GM19438 (cell line): ENCODE measurements around the gene PLBD2.

ENCODE experiments used
- ATAC-seq: cut with Tn5 transposase; IDR thresholded peaks from one replicate; pipeline ENCODE4 v1.9.1; 2021; ENCODE audit warnings: low read depth; ENCODE audit not compliant: unreplicated experiment

Gene PLBD2

GRCh38 chr12:113392520-113392919 is 34.1 kb downstream of the PLBD2 start:
- ATAC-seq, result no peak

GRCh38 chr12:113392988-113393579 is 34.7 kb downstream of the PLBD2 start:
- no peak for ATAC-seq

GRCh38 chr12:113393749-113394148 is 35.4 kb downstream of the PLBD2 start:
- no peak for ATAC-seq

DNA sequence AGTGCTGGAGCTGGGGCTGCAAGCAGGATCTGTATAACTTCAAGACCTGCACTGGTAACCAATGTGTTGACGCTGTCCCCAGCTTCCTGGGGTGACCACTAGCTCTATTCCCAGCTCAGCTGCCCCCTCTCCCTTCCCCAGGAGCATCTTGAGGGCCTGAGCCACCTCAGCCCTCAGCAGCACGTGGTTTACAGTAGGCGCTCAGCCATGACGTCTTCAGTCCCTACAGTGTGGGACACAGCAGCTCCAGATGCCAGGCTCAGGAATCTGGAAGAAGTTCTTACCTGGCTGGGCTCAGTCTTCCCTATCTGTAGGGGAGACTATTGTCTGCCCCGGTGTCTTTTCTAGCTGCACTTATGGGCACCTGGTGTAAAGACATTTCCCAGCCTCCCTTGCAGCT is 36.7 kb downstream of the PLBD2 start:
- ATAC-seq, result no peak

DNA sequence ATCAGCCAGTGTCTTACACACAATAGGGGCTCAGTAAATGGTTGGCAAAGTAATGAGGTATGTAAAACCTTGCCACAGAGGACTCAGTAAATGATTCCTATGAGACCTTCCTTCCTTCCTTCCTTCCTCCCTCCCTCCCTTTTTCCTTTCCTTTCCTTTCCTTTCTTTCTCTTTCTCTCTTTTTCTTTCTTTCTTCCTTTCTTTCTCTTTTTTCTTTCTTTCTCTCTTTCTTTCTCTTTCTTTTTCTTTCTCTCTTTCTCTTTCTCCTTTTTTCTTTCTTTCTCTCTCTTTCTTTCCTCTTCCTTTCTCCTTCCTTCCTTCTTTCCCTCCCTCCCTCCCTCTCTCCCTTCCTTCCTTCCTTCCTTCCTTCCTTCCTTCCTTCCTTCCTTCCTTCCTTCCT is 37.8 kb downstream of the PLBD2 start:
- ATAC-seq, result no peak

DNA sequence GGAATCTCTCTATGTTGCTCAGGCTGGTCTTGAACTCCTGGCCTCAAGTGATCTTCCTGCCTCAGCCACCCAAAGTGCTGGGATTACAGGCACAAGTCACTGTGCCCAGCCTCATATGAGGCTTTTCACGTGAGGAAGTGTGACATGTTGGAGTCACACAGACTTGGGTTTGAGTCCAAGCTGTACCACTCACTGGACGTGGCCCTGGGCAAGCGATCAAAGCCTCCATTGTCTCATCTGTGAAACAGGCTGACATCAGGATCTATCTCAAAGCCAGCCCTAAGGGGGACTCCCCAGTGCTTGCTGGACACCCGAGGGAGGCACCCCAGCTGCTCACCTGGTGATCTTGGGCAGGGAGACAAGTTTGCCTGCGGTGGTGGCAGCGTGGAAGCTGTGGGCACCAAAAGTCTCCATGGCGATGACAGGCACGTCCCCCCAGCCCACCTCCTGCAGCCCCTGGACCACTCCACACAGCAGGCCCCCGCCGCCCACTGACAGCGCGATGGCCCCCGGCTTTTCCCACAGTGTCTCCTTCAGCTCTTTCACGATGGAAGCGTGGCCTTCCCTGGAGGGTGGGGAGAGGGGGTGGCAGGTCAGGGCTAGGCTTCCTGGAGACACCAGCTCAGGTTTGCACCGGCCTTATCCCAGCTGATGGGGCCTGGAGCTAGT is 38.6 kb downstream of the PLBD2 start:
- ATAC-seq, result no peak

DNA sequence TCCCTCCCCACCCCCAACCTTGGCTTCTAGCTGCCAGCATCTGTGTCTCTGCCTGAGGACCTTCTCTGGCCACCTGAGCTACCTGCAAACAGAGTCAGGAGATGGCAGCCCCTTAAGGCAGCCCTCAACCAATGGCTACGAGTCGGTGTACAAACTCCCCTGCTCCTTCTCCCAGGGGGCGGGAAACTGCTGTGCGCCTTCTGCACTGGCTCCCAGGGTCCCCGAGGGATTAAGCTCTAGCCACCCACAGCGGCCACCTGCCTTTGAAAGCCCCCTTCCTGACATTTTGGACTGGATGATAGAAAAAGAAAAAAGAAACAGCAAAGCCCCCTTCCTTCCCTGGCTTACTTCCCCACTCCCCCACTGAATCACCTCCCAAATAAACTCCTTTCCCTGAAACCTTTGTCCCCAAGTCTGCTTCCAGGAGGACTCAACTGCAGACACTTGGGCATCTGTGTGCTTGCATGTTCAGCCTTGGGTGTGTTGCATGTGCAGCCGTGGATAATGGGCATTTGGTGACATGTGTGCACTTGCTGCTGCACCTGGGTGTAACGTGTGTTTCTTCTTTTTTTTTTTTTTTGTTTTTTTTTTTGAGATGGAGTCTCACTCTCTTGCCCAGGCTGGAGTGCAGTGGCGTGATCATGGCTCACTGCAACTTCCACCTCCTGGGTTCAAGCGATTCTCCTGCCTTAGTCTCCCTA is 39.3 kb downstream of the PLBD2 start:
- no peak for ATAC-seq

DNA sequence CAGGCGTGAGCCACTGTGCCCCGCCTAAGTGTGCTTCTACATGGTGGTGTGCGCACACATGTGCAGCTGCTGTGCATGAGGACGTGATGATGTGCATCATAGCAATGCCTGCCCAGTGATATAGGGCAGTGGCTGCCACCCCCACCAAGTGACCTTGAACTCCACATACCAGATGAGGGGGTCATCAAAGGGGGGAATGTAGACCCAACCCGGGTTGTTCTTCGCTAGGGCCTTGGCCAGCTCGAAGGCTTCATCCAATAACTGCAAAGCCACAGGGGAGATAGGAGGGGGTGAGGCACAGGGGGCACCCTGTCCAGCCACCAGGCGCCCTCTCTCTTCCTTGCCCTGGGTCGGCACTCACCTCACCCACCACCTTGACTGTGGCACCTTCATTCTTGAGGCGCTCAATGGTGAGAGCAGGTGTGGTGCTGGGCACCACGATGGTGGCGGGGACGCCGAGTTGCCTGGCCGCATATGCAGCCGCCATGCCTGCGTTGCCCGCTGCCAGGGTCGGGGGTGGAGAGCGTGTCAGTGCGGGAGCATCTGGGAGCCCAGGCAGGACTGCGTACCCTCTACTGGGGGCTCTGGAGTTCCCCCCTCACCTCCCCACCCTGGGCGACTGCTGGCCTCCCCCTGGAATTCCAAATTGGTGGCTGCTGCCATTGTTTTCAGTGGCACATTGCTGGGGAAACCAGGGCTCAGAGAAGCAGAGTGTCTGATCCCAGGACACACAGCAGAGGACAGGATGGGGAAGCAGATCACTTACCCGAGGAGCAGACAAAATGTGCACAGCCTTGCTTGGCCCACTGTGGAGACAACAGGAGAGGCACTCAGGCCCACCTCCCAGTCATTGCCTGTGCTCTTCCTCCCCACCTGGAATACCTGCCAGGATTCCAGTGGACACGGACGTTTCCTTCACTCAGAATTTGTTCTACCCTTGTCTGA is 40.2 kb downstream of the PLBD2 start:
- no peak for ATAC-seq

GRCh38 chr12:113399490-113399889 is 41.1 kb downstream of the PLBD2 start:
- no peak for ATAC-seq

GRCh38 chr12:113400362-113400761 is 42.0 kb downstream of the PLBD2 start:
- no peak for ATAC-seq

DNA sequence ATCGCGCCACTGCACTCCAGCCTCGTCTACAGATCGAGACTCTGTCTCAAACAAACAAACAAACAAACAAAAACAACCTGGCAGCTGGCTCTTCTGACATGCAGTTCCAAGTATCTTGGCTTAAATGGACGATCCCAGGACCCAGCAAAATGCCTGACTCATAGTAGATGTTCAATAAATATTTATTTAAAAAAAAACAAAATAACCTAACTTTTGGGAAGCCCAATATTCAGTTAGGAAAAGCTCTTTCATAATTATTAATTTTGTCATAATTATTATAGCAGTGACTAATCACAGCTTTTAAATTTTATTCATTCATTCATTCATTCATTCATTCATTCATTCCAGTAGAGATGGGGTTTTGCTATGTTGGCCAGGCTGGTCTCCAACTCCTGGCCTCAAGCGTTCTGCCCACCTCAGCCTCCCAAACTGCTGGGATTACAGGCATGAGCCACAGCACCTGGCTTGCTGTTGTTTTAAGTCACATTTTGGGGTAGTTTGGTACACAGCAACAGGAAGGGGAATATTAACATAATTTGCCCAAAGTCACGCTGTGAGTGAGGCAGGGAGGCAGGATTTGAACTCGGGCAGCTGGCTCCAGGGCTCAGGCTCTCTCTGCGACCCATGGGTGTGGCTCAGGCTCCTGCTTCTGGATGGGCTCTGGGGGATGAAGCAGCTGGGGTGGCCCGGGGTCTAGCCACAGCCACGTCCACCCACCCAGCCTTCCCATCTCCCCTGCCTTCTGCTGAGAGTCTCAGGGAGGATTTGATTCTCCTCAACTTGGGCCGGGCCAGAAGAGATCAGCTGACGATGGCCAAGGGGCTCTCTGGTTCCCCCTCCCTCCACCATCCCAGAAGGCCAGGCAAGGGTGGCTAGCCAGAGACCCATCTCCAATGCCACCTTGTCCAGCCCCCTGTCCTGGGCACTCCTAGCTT is 42.9 kb downstream of the PLBD2 start:
- no peak for ATAC-seq

DNA sequence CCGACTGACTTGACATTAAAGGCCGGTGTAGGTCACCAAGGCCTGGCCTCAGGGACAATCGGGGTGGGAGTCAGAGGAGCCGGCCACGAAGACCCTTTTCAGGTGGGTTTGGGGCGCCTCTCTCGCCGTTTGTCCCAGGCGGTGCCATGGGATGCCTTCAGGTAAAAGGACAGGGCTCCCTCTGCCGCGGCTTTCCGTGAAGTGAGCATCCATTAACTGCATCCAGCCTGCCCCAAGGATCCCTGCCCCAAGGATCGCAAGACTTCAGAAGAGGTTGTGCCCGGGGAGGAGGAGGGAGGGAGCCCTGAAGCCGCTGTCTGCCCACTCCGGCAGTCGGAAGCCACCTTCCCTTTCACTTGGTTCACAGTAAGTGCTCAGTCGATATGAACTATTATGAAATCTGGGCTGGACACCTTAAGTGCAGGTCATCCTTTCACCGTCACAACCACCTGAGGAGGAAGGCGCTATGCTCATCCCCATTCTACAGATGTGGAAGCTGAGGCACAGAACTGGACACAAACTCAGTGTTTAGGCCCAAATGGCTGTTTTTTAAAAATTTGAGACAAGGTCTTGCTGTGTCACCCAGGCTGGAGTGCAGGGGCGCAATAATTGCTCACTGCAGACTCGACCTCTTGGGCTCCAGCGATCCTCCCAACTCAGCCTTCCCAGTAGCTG is 44.3 kb downstream of the PLBD2 start:
- no peak for ATAC-seq

GRCh38 chr12:113403435-113404415 is 45.3 kb downstream of the PLBD2 start, which contains the start of gene SDS:
Gene SDS, minus strand, starts transcription at chr12:113403887. Its CDS starts 4,179 bp downstream, at chr12:113399708.
- ATAC-seq, result no peak

DNA sequence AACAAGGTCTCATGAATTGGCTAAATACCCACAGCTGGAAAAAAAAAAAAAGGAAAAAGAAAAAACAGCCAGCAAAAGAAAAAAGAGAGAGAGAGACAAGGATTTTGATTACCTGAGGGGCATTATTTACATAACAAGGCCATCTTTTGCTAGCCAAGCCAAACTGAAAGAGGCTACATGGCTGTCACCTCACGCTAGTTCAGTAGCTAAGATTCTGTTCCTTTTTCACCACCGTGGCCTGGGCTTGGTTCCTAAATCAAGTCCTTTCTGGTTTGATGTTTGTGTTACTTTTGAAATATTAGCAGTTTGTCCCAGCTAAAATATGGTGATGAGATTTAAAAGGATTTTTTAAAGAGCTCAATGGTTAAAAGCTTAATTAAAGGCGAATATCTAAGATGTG is 47.3 kb downstream of the PLBD2 start:
- ATAC-seq, result no peak

GRCh38 chr12:113407931-113408600 is 49.7 kb downstream of the PLBD2 start:
- ATAC-seq, result no peak

DNA sequence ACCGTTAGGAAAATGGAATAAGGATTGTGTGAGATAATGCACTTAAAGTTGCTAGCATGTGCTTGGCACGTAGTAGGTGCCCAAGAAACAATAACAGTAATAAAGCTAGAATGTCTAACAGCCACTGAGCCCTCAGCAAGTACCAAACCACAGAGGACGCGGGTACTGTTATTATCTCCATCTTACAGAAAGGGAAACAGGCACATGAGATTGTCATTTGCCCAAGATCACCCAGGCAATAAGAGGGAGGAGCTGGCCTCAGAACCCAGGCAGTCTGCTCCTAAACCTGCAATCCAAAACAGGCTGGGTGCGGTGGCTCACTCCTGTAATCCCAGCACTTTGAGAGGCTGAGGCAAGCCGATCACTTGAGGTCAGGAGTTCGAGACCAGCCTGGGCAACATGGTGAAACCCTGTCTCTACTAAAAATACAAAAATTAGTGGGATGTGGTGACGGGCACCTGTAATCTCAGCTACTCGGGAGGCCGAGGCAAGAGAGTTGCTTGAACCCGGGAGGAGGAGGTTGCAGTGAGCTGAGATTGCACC is 50.4 kb downstream of the PLBD2 start:
- ATAC-seq, result no peak

- no peak for ATAC-seq
Measured at GRCh38 chr12:113409462-113410124, 51.2 kb downstream of the PLBD2 start.
